Endothelial cell of umbilical vein (primary cell): ENCODE data around the gene ELAVL1.

ENCODE experiments used
- CTCF ChIP-seq, 2 donors: IDR thresholded peaks; 1 replicate in 1 of 2; 2 replicates in 1 of 2; pipeline ENCODE4 v1.5.1; 2011; ENCODE audit warnings: low read length in 2 of 2, mild to moderate bottlenecking in 2 of 2, moderate library complexity in 2 of 2, control low read depth in 1 of 2, inconsistent platforms in 1 of 2, low read depth in 1 of 2; ENCODE audit not compliant: insufficient read depth in 1 of 2; ENCODE audit errors: extremely low read depth in 1 of 2
- EZH2 ChIP-seq: IDR thresholded peaks from 2 replicates; pipeline ENCODE4 v1.6.1; 2012; ENCODE audit warnings: borderline replicate concordance, low read depth, mild to moderate bottlenecking, moderate library complexity, low read length, inconsistent platforms; ENCODE audit not compliant: severe bottlenecking
- FOS ChIP-seq: IDR thresholded peaks from 2 replicates; pipeline ENCODE4 v1.6.1; 2011; ENCODE audit warnings: mild to moderate bottlenecking, low read length, moderate library complexity, borderline replicate concordance; ENCODE audit not compliant: insufficient read depth
- GATA2 ChIP-seq: IDR thresholded peaks from 2 replicates; pipeline ENCODE4 v1.7.0; 2011; ENCODE audit warnings: low read depth, mild to moderate bottlenecking, moderate library complexity, mixed read lengths, low read length; ENCODE audit not compliant: insufficient read length, insufficient read depth
- JUN ChIP-seq: IDR thresholded peaks from 2 replicates; pipeline ENCODE4 v1.6.1; 2011; ENCODE audit warnings: borderline replicate concordance, low read depth; ENCODE audit not compliant: insufficient read length, insufficient read depth
- MAX ChIP-seq: IDR thresholded peaks from 2 replicates; pipeline ENCODE4 v1.6.1; 2011; ENCODE audit not compliant: insufficient read depth, insufficient read length
- MYC ChIP-seq: IDR thresholded peaks from one replicate; pipeline ENCODE4 v1.6.1; 2011; ENCODE audit warnings: mild to moderate bottlenecking, low read depth, low read length
- POLR2A ChIP-seq: IDR thresholded peaks from 2 replicates; pipeline ENCODE4 v1.6.1; 2012; ENCODE audit warnings: low read depth, mild to moderate bottlenecking, control low read depth, low read length
- POLR2AphosphoS5 ChIP-seq: IDR thresholded peaks from 2 replicates; pipeline ENCODE4 v1.6.1; 2012; ENCODE audit warnings: low read depth, mild to moderate bottlenecking, control low read depth, low read length, moderate library complexity; ENCODE audit not compliant: insufficient read depth

- peak; percentile 21 for TF ChIP-seq POLR2AphosphoS5
- TF ChIP-seq CTCF (IDR thresholded peaks at IDR 0.05; ENCODE audit: extremely low read depth in 1 of 2, insufficient read depth in 1 of 2, low read depth in 1 of 2, low read length in 2 of 2) = no peak
- TF ChIP-seq POLR2A = no peak
- TF ChIP-seq JUN = no peak
- TF ChIP-seq EZH2 = no peak
- TF ChIP-seq FOS = no peak
- no peak for TF ChIP-seq MYC
- TF ChIP-seq GATA2 = no peak
- TF ChIP-seq MAX = no peak
Measured at GRCh38 chr19:7921302-7921966, 84.0 kb downstream of the ELAVL1 start.
